Gastrocnemius medialis (tissue), 4 donors: Measurements from ENCODE around the gene HAO1.

ENCODE experiments used
- POLR2A ChIP-seq, 2 donors: fragments of 450-650 bp; IDR thresholded peaks; one replicate each; pipeline ENCODE4 v1.6.1; 2017; ENCODE audit warnings: antibody characterized with exemption in 2 of 2, mild to moderate bottlenecking in 2 of 2, moderate library complexity in 2 of 2
- TF ChIP-seq, protein P1 (sequence below), 5 experiments: fragments of 450-650 bp in 3 of 5; fragments of 200-600 bp in 2 of 5; sonication (generic) in 2 of 5; IDR thresholded peaks in 4 of 5; conservative IDR thresholded peaks in 1 of 5; 1 replicate in 4 of 5; 2 replicates in 1 of 5; pipeline ENCODE4 v1.5.1; 2016 to 2019; ENCODE audit warnings: antibody characterized with exemption in 5 of 5, mild to moderate bottlenecking in 3 of 5, moderate library complexity in 3 of 5

GRCh38 chr20:7882076-7882475 is 58.2 kb downstream of the HAO1 start:
- TF ChIP-seq, protein P1, sequence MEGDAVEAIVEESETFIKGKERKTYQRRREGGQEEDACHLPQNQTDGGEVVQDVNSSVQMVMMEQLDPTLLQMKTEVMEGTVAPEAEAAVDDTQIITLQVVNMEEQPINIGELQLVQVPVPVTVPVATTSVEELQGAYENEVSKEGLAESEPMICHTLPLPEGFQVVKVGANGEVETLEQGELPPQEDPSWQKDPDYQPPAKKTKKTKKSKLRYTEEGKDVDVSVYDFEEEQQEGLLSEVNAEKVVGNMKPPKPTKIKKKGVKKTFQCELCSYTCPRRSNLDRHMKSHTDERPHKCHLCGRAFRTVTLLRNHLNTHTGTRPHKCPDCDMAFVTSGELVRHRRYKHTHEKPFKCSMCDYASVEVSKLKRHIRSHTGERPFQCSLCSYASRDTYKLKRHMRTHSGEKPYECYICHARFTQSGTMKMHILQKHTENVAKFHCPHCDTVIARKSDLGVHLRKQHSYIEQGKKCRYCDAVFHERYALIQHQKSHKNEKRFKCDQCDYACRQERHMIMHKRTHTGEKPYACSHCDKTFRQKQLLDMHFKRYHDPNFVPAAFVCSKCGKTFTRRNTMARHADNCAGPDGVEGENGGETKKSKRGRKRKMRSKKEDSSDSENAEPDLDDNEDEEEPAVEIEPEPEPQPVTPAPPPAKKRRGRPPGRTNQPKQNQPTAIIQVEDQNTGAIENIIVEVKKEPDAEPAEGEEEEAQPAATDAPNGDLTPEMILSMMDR (IDR thresholded peaks at IDR 0.05 in 4 of 5, conservative IDR thresholded peaks at IDR 0.05 in 1 of 5) = no peak
- TF ChIP-seq POLR2A (IDR thresholded peaks at IDR 0.05) = no peak
